OCI-LY7 (cell line): ENCODE measurements around the gene BMPER.

Source experiments
- CTCF ChIP-seq: fragments of 200-600 bp; sonication (generic); conservative IDR thresholded peaks from 2 replicates; pipeline ENCODE4 v1.5.1; 2014; ENCODE audit warnings: mild to moderate bottlenecking, antibody characterized with exemption, low read length, moderate library complexity, mixed read lengths
- EZH2phosphoT487 ChIP-seq: fragments of 200-600 bp; sonication (generic); IDR thresholded peaks from 2 replicates; pipeline ENCODE4 v1.6.1; 2018; ENCODE audit warnings: low read depth, borderline replicate concordance, mild to moderate bottlenecking, mixed run types, antibody characterized with exemption, low read length, moderate library complexity, mixed read lengths

- TF ChIP-seq CTCF (no peak), EZH2phosphoT487 (no peak)
Observed at GRCh38 chr7:34093276-34093675, 187.9 kb downstream of the BMPER start.
